GM12891 (cell line): ENCODE results near the gene CRTC1.

Experiments used
- DNase-seq: peaks from one replicate; pipeline ENCODE4 v3.0.0; 2011; ENCODE audit warnings: low spot score; ENCODE audit not compliant: insufficient read length
- FAIRE-seq: peaks from 2 replicates; lab custom pipeline; 2011; peaks lifted over from hg19 to GRCh38; lab: Jason Lieb, UNC
- PAX5 ChIP-seq: IDR thresholded peaks from 2 replicates; pipeline ENCODE4 v1.6.1; 2011; ENCODE audit warnings: low read length, moderate library complexity, mild to moderate bottlenecking; ENCODE audit not compliant: insufficient read depth, severe bottlenecking
- POLR2A ChIP-seq: IDR thresholded peaks from 2 replicates; pipeline ENCODE4 v1.6.1; 2011; ENCODE audit warnings: low read depth, low read length, control low read depth
- POLR2AphosphoS5 ChIP-seq: IDR thresholded peaks from 2 replicates; pipeline ENCODE4 v1.6.1; 2011; ENCODE audit warnings: low read depth, low read length, control low read depth
- POU2F2 ChIP-seq: IDR thresholded peaks from 2 replicates; pipeline ENCODE4 v1.6.1; 2011; ENCODE audit warnings: low read depth, mild to moderate bottlenecking, control low read depth, low read length, moderate library complexity
- SPI1 ChIP-seq: IDR thresholded peaks from 2 replicates; pipeline ENCODE4 v1.6.1; 2011; ENCODE audit warnings: low read depth, low read length, control low read depth
- TAF1 ChIP-seq: IDR thresholded peaks from 2 replicates; pipeline ENCODE4 v1.6.1; 2011; ENCODE audit warnings: low read depth, low read length, control low read depth

The CRTC1 gene

DNA sequence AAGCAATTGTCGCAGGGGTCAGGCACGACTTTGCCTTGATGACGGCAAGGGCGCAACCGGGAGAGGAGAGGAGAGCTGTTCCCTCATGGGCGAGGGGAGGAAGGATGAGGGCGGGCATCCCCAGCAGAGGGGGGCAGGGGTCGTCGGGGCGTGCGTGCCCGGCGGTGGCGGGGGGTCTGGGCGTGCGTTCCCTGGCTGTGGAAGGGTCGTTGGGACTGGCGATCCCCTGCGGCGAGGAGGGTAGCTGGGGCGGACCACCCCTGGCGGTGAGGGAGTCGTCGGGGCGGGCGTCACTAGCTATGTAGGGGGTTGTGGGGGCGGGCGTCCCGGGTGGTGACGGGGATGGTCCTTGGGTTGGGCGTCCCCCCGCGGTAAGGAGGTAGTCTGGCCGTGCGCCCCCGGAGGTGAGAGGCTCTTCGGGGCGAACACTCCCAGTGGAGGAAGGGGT is 106.0 kb downstream of the CRTC1 start:
- no peak for DNase-seq
- TF ChIP-seq TAF1 (no peak), POLR2AphosphoS5 (no peak), SPI1 (no peak), PAX5 (no peak), POLR2A (no peak), POU2F2 (no peak)
- no peak for FAIRE-seq

DNA sequence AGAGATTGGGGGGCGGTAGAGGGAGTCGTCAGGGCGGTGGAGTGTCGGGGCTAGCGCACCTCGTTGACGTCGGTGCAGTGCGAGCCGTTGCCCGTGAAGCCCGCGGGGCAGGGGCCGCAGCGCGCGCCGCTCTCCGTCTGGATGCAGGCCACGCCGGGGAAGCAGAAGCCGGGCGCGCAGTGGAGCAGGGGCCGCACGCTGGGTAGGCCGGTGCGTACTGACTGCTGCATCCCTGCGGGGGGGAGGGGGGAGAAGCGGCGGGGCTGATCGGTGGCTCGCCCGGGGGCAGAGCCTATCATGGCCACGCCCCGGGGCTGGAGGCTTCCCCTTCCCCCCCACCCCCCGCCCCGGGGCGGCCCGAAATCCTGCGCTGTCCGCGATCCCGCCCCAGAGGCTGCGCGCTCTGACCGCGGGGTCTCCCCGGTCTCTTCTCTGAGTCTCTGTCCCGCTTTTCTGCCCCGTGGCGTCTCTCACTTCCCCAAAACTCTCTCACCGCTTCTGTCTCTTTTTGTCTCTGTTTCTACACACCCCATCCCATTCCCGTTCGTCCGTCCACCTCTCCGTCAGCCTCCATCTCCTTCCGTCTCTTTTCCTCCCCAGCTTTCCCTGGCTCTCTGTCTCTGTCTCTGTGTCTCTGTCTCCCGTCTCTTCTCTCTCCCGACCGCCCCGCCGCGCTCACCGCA is 106.5 kb downstream of the CRTC1 start:
- DNase-seq (no peak), FAIRE-seq (no peak)
- TF ChIP-seq POLR2A (no peak), SPI1 (peak; percentile 64)

DNA sequence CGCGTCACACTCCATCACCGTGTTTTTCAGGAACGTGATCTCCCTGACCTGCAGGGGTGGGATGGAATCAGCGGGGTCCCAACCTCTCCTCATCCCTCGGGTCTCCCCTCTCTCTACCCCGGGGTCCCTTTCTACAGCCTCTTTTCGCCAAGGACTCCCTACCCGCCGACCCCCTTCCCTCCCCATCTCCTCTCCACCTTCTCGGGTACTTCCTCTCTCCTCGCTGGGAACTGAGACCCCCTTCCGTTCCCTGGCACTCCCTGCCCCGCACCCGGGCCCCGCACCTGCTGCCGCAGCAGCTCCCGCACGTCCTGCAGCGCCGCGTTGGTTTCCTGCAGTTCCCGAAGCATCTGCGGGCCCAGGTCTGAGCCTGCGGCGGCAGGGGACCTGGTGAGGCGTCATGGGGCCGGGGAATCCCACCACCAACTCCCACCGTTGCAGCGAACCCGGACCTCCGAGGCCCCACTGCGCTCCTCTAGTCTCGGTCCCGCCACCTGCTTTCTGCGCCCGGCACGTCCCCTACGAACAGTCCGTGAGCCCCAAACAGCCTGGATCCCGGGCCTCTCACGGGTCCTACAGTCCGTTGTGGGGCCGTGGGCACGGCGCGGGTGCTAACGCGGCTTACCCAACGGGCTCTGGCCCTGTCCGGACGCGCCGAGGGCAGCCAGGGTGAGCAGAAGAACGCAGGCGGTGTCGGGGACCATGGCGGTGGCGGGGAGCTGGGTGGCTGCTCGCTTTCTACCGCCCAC is 107.3 kb downstream of the CRTC1 start, which contains the start of gene COMP:
Gene COMP, minus strand, starts transcription at position 740 of the 749 bp plus-strand sequence. Its CDS starts 36 bp downstream, at position 704.
- FAIRE-seq, result no peak
- DNase-seq, result no peak
- TF ChIP-seq POU2F2, result no peak
- no peak for TF ChIP-seq SPI1
- TF ChIP-seq POLR2A, result no peak
- no peak for TF ChIP-seq POLR2AphosphoS5
- no peak for TF ChIP-seq TAF1
- no peak for TF ChIP-seq PAX5

DNA sequence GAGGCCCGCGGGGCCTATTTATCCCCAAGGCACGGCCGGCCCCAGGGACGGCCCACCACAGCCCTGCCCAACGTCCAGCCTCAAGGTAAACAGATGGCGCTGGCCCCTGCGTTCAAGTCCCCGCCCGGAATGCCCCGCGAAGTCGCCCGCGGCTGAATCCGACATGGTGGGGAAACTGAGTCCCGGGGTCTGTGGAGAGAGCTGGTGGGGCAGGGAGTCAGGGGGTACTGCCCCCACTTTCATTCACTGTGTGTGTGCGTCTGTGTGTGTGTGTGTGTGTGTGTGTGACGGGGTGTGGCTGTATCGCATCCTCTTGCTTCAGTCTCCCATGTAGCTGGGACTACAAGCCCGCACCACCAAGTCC is 107.8 kb downstream of the CRTC1 start:
- TF ChIP-seq TAF1, result no peak
- no peak for TF ChIP-seq SPI1

DNA sequence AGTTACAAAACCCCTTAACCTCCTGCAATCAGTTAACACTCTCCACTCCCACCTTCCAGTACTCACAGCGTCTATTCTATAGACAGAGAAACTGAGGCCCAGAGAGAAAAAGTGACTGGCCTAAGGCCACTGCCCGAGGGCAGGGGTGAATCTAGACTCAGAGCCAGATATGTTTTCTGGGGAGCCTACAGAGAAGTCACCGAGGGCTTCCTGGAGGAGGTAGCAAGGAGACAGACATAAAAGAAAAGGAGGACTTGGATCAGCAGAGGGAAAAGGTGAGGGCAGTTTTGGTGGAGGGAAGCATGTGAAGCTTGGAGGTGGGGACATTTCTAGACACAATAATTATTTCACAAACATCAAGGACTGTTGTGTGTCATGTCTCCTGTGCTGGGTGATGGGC is 109.2 kb downstream of the CRTC1 start:
- FAIRE-seq (no peak), DNase-seq (no peak)
- no peak for TF ChIP-seq POLR2AphosphoS5
- TF ChIP-seq PAX5, result no peak
- no peak for TF ChIP-seq POLR2A
- no peak for TF ChIP-seq POU2F2
- TF ChIP-seq TAF1, result no peak
- no peak for TF ChIP-seq SPI1

More for the DNA sequence above, 107.8 kb downstream of the CRTC1 start:
- DNase-seq (no peak), FAIRE-seq (no peak)

DNA sequence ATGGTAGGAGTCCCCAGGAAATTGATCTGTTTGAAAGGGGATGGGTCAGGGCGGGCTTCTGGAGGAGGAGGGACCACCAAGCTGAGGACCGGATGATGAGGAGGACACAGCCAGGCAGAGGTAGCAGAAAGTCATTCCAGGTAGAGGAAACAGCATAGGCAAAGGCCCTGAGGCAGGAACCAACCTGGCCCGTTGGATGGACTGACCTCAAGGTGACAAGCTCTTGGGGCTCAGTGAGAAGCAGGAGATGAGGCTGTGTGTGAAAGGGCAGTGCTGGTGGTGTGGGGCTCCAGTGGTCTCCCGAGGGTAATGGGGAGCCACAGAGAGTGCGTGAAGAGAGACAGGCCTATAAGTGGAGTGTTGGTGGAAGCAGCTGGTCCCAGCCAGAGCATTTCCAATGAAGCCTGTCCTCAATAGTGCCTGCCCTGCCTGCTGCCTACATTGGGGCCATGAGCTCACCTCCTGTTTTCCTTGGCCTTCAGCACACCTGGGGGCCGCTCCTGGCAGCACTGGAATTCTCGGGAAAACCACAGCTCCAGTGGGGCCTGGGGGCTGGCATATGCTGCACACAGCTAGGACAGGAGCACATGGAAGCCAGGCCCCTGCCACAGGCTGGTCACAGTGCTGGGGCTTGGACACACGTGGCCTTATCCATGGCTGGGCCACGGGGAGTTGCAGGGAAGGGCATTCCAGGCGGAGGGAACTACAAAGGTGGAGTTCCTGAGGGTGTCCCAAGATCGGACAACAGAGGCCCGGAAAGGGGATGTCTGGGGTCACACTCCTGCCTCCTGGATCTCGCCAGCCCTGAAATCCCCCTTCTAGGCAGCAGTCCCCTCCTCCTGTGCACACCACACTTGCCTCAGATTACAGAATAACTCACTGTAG is 109.9 kb downstream of the CRTC1 start:
- DNase-seq (no peak), FAIRE-seq (no peak)
- TF ChIP-seq POU2F2, result no peak
- TF ChIP-seq POLR2A, result no peak
- TF ChIP-seq TAF1, result no peak
- TF ChIP-seq SPI1, result no peak
- no peak for TF ChIP-seq POLR2AphosphoS5

DNA sequence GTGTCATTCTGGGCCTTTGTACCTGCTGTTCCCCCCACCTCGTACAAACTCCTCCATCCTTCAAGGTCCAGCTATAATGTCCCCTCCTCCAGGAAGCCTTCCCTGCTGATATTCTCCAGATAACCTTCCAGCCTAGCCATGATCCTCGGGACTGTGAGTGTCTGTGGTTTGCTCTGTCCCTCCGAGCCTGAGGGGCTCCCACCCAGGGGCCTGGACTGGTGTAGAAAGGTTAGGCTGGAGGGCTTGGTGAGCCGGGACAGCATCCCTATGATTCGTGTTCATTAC is 110.5 kb downstream of the CRTC1 start:
- no peak for DNase-seq
- TF ChIP-seq POLR2AphosphoS5 (no peak), SPI1 (no peak), POLR2A (no peak), PAX5 (no peak), POU2F2 (no peak), TAF1 (no peak)
- FAIRE-seq, result no peak

DNA sequence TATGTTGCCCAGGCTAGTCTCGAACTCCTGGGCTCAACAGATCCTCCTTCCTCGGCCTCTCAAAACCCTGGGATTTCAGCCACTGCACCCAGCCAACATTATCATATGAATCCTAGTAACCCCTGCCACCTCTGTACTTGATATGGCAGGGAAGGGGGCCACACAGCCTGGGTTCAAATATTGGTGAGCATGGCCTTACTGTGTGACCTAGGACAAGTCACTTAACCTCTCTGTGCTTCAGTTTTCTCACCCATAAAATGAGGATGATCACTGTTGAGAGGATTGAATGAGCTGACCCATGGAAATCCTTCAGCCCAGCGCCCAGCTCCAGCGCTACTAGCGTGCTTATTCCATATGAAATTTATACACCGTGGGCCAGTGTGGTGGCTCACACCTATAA is 111.2 kb downstream of the CRTC1 start:
- no peak for TF ChIP-seq POLR2AphosphoS5
- TF ChIP-seq POLR2A, result no peak
- TF ChIP-seq SPI1, result no peak
- TF ChIP-seq POU2F2, result no peak
- no peak for TF ChIP-seq TAF1
- no peak for TF ChIP-seq PAX5
- DNase-seq, result no peak
- no peak for FAIRE-seq

DNA sequence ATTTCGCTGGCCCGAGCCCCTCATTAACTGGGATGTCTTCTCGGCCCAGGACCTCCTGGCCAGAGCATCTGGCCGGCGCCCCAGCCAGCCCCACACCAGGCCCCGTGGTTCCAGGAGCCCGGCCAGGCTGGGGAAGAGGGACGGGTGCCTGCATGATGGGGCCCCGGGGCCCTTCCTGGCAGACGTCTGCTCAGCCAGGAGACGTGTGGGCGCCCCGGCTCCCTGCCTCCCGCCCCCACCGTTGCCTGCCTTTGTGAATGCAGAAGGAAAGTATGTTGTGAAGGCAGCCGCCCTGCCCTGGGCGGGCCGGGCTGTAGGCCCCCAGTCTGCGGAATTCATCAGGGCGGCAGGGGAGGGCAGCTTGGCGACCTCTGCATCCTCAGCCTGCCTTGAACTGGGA is 112.1 kb downstream of the CRTC1 start:
- DNase-seq, result no peak
- FAIRE-seq, result no peak

DNA sequence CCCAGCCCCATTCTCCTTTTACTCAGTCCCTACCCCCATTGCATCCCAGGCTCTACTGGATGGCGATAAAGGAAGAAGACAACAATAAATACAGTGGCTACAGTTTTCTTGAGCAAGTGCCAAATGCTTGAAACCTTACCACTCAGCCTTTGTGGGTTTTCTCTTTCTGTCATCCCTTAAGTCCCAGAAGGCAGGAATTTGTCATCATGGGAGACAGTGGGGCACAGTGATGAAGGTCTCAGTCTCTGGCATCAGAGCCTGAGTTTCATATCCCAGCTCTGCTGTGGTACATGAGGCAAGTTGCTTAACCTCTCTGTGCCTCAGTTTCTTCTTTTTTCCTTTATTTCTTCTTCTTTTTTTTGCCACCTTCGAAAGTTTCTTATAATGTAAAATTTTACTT is 112.8 kb downstream of the CRTC1 start:
- DNase-seq (no peak), FAIRE-seq (no peak)
- no peak for TF ChIP-seq TAF1
- TF ChIP-seq POLR2AphosphoS5, result no peak
- TF ChIP-seq PAX5, result no peak
- no peak for TF ChIP-seq POLR2A
- TF ChIP-seq SPI1, result no peak
- TF ChIP-seq POU2F2, result no peak

More for the DNA sequence above, 112.1 kb downstream of the CRTC1 start:
- TF ChIP-seq POU2F2, result no peak
- no peak for TF ChIP-seq TAF1
- no peak for TF ChIP-seq SPI1
- no peak for TF ChIP-seq POLR2A
- TF ChIP-seq PAX5, result no peak
- no peak for TF ChIP-seq POLR2AphosphoS5
